ENCODE results near the gene SLC26A8. TPM values are rescaled to one million over a fixed set of nuclear protein-coding genes. Genes with fewer than 3 reads are reported as not detected.
"Not testable (repeated sequence)": the region's sequence is repeated elsewhere in the genome, so short reads cannot be mapped to it uniquely, and the experiment has no call there.

SLC26A8 gene
- total RNA-seq, 1 experiment from 2014 or later: not detected

DNA sequence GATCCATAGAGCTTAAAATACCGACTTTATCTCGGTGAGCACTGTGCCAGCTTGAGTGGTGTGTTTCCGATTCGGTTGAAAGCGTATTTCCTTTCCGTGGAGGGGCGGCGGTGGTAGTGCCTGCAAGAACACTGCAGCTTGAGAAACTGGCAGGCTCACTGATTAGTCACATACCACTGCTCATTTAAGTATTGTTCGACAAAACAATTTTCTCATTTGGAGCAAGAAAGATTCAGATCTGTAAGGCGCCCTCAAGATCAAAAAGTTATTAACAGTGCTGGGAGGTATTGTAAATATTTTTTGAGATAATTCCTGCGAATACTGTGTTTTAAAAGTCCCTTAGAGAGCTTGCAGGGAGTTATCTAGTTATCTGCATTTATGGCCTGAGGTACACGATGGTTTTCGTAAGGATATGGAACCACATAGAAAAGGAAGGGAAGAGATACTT lies 4.5 kb upstream of the SLC26A8 start:
- DNase-seq: peak; percentile 88
- Histone ChIP-seq H3K27me3 (no peaks in the 10 kb centered on the region), H3K36me3 (peaks cover 3% of the 10 kb centered on the region; the same call in 1 of the 2 replicates), H3K4me3 (peak overlapping the region; percentile 84), H3K9me3 (no peaks in the 10 kb centered on the region)

DNA sequence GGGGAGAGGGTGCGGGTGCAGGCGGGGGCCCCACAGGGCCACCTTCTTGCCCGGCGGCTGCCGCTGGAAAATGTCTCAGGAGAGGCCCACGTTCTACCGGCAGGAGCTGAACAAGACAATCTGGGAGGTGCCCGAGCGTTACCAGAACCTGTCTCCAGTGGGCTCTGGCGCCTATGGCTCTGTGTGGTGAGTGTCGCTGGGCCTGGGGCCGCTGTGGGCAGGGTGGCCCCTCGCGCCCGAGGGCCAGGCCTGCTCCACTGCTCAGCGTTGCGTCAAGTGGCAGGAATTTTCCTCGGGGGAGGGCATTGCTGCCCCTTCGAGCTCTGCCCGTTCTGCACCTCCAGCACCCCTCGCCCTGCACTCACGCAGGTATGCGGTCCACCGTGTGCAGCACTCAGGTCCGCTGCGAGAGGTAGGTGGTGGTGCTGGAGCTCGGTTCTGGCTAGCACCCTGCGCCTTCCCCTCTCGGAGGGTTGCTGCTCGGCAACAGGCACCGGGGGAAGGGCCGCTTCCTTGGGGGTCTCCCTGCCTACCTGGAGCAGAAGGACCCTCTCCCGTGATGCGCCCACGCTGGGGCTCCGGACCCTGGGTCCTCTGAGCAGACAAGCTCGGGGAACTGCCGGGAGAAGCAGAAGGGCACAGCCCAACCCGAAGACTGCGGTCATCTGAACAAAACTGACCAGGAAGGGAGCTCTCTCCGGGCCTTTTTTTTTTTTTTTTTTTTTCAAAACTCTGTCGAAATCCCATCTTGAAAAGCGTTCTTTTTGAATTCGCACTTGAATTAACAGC lies 3.8 kb upstream of the SLC26A8 start:
- H3K27me3 ChIP-seq: no peaks in the 10 kb centered on the region
- H3K9me3 ChIP-seq: no peaks in the 10 kb centered on the region
- peak overlapping the region; percentile 84 for H3K4me3 ChIP-seq
- DNase-seq: peak; percentile 50
- H3K36me3 ChIP-seq: peaks cover 3% of the 10 kb centered on the region; the same call in 1 of the 2 replicates

DNA sequence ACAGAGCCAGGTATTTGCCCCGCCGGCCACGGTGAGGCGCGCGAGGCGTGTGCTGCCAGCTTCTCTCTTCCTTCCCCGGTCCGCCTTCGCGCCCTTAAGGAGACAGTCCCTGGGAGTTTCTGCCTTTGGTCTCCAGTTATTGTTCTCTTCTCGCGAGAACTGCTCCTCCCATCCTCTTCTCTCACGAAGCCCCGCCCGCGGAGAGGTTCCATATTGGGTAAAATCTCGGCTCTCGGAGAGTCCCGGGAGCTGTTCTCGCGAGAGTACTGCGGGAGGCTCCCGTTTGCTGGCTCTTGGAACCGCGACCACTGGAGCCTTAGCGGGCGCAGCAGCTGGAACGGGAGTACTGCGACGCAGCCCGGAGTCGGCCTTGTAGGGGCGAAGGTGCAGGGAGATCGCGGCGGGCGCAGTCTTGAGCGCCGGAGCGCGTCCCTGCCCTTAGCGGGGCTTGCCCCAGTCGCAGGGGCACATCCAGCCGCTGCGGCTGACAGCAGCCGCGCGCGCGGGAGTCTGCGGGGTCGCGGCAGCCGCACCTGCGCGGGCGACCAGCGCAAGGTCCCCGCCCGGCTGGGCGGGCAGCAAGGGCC lies 3.2 kb upstream of the SLC26A8 start, which contains the start of gene MAPK14:
Gene MAPK14 (plus strand): TSS at position 308 of the 587 bp plus-strand sequence. CDS start 350 bp downstream, outside the sequence.
- peak within 1 kb of the TSS; percentile 84 for H3K4me3 ChIP-seq

DNA sequence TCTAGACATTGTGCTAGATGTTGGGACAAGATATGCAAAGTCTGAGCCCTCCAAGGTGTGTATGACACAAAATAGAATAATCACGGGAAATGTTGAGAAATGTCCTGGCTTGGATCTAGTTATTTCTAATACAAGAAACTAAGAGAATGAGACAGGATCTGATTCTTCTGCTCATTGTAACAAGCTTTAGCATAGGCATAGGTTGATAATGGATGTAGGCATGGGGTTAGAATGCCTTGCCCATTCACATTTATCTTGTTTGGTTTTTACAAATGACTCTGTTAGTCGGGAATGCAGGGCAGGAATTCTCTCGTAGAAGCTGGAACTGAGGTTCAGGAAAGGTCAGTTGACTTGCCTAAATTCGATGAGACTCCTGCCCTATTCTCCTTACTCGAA lies 1.5 kb upstream of the SLC26A8 start:
- Histone ChIP-seq H3K4me3 (no peak overlapping the region), H3K27me3 (no peaks in the 10 kb centered on the region), H3K36me3 (no peaks in the 10 kb centered on the region; the same call in 1 of the 2 replicates), H3K9me3 (no peaks in the 10 kb centered on the region)
- DNase-seq: peak; percentile 17

More for the DNA sequence above, 3.2 kb upstream of the SLC26A8 start, which contains the start of gene MAPK14:
- DNase-seq: peak; percentile 97
- Histone ChIP-seq H3K9me3 (no peaks in the 10 kb centered on the region), H3K36me3 (peaks cover 3% of the 10 kb centered on the region; the same call in 1 of the 2 replicates), H3K27me3 (no peaks in the 10 kb centered on the region)

DNA sequence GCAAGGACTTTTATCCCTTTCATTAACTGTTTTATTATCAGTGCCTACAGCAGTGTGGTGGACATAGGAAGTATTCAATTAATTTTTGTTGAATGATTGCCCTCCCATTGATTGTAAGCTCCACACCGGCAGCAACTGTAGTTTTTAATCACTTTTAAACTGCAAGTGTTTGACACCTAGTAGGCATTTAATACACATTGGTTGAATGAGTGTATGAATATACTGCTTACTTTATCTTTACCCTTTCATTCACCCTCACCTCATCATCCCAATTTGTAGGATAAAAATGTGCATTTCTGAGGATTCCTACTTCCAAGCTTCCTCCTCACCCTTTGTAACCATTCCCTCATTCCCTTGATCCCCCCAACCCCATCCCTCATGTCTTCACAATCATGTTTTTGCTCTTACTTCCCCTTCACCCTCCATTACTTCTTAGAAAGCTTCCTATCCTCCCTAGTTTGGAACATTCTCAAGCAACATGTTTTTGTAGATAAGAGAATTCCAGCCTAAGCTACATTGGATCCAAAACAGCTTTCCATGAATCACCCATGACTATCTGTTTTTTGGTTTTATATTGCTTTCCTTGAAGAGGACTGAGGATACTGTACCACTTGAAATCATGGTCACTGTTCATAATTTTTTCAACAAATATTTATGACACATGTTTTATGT lies 955 bp upstream of the SLC26A8 start:
- Histone ChIP-seq H3K36me3 (no peaks in the 10 kb centered on the region; the same call in 1 of the 2 replicates), H3K27me3 (no peaks in the 10 kb centered on the region), H3K9me3 (no peaks in the 10 kb centered on the region), H3K4me3 (no peak overlapping the region)
- no peak for DNase-seq

DNA sequence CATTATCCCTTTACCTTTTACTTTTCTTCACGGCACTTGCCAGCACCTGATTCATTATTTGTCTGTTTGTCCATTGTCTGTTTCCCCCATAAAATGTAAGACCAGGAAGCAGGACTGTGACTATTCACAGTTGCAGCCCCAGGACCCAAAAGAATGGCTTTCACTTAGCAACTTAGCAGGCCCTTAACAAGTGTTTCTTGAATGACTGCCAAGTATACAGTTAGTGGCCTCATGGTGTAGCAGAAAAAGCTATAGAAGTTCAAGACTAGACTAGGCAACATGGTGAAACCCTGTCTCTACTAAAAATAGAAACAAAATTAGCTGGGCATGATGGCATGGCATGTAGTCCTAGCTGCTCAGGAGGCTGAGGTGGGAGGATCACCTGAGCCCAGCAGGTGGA lies 4.3 kb downstream of the SLC26A8 start:
- no peak for DNase-seq
- H3K36me3 ChIP-seq: no peaks in the 10 kb centered on the region
- H3K4me3 ChIP-seq: no peak overlapping the region

DNA sequence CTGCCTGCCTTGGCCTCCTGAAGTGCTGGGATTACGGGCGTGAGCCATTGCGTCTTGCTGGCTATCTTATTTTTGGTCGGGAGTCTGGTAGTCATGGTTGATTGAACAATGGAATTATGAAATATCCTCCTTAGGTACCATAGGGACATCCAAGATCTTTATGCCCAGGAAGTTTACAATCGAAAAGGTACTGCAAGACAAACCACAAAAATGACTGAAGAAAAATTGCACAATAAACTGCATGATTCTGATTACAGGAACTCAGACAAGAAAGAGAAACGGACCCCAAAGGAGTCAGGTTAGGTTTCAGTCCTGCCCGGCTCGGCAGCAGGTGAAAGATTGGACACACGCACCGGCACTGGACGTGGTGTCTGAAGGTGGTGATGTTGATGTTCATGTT lies 5.3 kb downstream of the SLC26A8 start:
- Histone ChIP-seq H3K36me3 (no peaks in the 10 kb centered on the region), H3K4me3 (no peak overlapping the region), H3K27me3 (no peaks in the 10 kb centered on the region), H3K9me3 (no peaks in the 10 kb centered on the region)
- no peak for DNase-seq

More for the DNA sequence above, 4.3 kb downstream of the SLC26A8 start:
- Histone ChIP-seq H3K9me3 (no peaks in the 10 kb centered on the region), H3K27me3 (no peaks in the 10 kb centered on the region)

DNA sequence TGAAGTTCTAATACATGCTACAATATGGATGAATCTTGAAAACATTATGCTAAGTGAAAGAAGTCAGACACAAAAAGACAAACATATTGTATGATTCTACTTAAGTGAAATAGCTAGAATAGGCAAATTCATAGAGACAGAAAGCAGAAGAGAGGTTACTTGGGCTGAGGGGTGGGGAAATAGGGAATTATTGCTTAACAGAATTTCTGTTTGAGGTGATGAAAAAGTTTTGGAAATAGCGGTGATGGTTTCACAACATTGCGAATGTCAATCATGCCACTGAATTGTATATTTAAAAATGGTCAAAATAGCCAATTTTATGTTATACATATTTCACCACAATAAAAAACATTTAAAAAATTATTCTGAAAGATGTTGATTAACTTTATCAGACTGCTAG lies 6.1 kb downstream of the SLC26A8 start:
- Histone ChIP-seq H3K9me3 (no peaks in the 10 kb centered on the region), H3K4me3 (no peak overlapping the region), H3K36me3 (no peaks in the 10 kb centered on the region), H3K27me3 (no peaks in the 10 kb centered on the region)
- no peak for DNase-seq

DNA sequence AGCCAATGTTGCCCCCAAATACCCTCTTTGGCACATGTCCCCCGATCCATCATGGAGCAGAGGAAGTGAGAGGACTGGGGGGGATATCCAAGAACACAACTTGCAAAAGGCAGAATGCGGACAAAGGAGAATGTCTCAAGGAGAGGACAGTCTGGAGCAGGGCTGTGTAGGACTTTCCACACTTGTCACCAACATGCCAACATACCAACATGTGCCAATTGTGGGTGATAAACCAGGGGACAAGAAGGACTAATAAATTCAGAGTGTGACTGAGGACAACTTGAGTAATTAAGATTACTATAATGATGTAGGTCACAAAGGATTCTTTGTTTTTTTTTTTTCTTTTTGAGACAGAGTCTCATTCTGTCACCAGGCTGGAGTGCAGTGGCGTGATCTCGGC lies 8.8 kb downstream of the SLC26A8 start:
- H3K9me3 ChIP-seq: no peaks in the 10 kb centered on the region
- no peak for DNase-seq
- no peak overlapping the region for H3K4me3 ChIP-seq
- H3K27me3 ChIP-seq: no peaks in the 10 kb centered on the region
- no peaks in the 10 kb centered on the region for H3K36me3 ChIP-seq

DNA sequence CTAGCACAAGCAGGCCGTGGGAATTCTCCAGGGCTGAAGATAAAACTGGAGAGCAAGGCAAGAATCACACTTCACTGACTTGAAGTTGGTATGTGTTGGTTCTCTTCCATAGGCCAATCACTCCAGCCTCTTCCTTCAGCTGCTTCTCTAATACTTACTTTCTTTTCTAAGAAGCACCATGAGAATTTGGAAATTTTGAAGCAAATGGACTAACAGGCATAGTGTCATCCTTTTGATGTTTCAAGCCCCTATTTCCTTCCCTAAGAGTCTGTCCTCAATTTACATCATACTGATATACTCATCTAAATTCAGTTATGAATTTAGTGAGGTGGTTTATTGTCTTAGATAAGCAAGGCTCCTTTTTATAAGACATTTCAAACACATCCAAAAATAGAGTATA lies 24.0 kb downstream of the SLC26A8 start:
- no peak for DNase-seq
- H3K36me3 ChIP-seq: no peaks in the 10 kb centered on the region
- H3K27me3 ChIP-seq: no peaks in the 10 kb centered on the region
- H3K9me3 ChIP-seq: no peaks in the 10 kb centered on the region
- H3K4me3 ChIP-seq: no peak overlapping the region

DNA sequence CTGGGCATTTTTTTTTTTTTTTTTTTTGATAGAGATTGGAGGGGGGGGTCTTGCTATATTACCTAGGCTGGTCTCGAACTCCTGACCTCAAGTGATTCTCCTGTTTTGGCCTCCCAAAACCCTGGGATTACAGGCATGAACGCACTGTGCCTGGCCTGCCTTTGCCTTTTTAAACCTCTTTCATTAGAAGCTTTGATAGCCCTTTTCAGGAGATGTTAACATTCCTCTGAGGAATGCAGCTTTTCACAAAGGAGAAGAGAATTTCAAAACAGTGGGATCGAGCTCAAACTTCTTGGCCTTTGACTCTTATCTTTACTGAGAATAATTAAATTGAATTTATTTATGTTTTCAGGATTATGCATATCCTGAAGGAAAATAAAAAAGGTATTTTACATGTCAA lies 31.3 kb downstream of the SLC26A8 start:
- H3K27me3 ChIP-seq: no peaks in the 10 kb centered on the region
- no peaks in the 10 kb centered on the region for H3K36me3 ChIP-seq
- DNase-seq: no peak
- H3K4me3 ChIP-seq: no peak overlapping the region
- H3K9me3 ChIP-seq: no peaks in the 10 kb centered on the region

DNA sequence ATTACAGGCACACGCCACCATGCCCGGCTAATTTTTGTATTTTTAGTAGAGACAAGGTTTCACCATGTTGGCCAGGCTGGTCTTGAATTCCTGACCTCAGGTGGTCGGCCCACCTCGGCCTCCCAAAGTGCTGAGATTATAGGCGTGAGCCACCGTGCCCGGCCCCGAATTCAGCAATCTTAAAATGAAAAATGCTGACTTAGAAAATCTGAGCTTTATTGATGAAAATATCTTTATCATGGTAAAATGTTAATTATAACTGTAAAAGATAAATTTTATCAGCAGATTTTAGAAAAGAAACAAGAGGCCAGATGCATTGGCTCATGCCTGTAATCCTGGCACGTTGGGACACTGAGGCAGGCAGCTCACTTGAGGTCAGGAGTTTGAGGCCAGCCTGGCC lies 36.4 kb downstream of the SLC26A8 start:
- not testable (repeated sequence) for H3K4me3 ChIP-seq, H3K27me3 ChIP-seq, H3K9me3 ChIP-seq, DNase-seq, H3K36me3 ChIP-seq

DNA sequence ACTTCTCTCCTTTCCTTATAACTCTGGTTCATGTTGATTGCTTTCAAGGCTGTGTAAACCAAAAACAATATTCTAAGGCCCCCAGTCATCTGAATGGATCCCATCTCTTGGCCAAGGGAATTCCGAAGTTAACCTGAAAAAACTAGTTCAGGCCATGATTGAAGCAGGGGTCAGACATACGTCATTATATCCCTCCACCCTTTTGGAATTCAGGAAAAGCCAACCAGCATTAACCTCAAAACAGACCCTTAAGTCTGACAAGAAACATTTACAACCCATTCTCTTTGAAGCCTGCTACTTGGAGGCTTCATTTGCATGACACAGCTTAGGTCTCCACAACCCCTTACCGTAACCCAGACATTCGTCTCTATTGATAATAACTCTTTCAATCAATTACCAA lies 39.7 kb downstream of the SLC26A8 start:
- no peak overlapping the region for H3K4me3 ChIP-seq
- DNase-seq: no peak
- H3K27me3 ChIP-seq: no peaks in the 10 kb centered on the region
- no peaks in the 10 kb centered on the region for H3K36me3 ChIP-seq
- no peaks in the 10 kb centered on the region for H3K9me3 ChIP-seq

DNA sequence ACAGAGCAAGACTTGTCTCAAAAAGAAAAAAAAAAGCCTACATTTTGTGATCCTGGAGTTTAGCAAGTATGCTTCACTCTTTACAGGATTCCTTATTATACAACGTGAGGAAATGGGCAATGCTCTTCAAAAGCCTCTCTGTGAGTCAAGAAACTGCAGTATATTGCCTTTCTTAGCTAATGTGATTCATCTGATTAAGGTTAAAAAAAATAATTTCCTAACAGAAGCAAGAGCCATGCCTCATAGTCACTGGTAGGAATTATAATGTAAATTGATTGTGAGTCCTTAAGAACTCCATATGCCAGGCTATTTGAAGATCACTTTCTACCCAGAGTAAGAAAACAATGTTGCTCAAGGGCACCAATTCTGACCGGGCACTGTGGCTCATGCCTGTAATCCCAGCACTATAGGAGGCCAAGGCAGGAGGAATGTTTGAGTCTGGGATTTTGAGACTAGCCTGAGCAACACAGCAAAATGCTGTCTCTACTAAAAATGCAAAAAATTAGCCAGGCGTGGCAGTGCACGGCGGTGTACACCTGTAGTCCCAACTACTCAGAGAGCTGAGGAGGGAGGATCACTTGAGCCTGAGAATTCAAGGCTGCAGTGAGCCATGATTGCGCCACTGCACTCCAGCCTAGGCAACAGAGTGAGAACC lies 43.3 kb downstream of the SLC26A8 start:
- DNase-seq: no peak
- Histone ChIP-seq H3K9me3 (no peaks in the 10 kb centered on the region), H3K36me3 (no peaks in the 10 kb centered on the region), H3K27me3 (no peaks in the 10 kb centered on the region), H3K4me3 (no peak overlapping the region)

DNA sequence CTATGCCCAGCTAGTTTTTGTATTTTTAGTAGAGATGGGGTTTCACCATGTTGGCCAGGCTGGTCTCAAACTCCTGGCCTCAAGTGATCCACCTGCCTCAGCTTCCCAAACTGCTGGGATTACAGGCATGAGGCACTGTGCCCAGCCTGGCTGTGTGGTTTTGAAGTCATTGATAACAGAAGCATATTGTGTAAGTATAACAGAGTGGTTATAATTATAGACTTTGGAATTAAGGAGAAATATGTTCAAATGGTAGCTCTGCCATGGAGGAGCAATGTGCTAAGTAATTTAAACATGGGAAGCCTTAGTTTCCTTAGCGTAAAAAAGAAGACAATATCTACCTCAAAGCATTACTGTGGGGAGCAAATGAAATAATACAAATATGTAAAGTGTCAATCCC lies 44.3 kb downstream of the SLC26A8 start:
- not testable (repeated sequence) for DNase-seq, H3K36me3 ChIP-seq, H3K9me3 ChIP-seq, H3K27me3 ChIP-seq, H3K4me3 ChIP-seq

DNA sequence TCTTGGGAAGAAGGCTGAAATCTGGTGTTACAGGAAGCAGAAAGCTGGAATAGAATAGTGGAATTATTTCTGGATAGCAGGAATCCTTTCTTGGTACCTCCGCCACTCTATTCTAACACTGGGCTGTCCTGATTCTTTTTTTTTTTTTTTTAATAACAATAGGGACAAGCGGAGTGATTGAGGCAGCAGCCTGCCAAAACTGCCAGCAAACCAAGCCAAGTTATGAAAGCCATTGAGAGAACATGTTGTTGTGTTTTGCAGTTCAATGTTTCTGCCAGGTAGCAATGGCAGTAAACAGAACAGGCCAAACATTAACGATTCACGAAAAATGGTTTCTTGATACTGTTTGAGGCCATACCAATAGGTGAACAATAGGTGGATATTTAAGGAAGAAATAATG lies 47.1 kb downstream of the SLC26A8 start:
- H3K9me3 ChIP-seq: no peaks in the 10 kb centered on the region
- H3K27me3 ChIP-seq: no peaks in the 10 kb centered on the region
- no peaks in the 10 kb centered on the region for H3K36me3 ChIP-seq
- no peak for DNase-seq
- no peak overlapping the region for H3K4me3 ChIP-seq

DNA sequence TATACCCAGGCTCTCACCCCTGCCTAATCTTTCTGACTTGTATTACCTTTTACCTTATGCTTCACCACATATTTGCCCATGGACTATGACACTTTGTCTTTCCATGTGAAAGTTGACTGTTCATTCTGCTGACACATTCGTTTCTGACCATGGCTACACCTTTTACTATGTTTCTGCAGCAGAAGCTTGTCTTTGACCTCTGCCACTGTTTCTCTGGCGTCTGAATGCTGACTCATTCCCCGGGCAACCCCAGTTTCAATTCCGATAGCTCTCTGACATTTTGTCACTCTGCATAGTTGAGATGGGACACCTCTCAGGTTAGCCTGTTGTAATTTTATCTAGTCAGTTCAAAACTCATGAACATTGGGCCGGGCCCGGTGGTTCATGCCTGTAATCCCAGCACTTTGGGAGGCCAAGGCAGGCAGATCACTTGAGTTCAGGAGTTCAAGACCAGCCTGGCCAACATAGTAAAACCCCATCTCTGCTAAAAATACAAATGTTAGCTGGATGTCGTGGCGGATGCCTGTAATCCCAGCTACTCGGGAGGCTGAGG lies 50.7 kb downstream of the SLC26A8 start:
- Histone ChIP-seq H3K9me3 (no peaks in the 10 kb centered on the region), H3K36me3 (no peaks in the 10 kb centered on the region), H3K4me3 (no peak overlapping the region), H3K27me3 (no peaks in the 10 kb centered on the region)
- no peak for DNase-seq
